Nephron (organoid): ENCODE results near the gene CTRB2.
"Not testable (repeated sequence)": the region's sequence is repeated elsewhere in the genome, so short reads cannot be mapped to it uniquely, and the experiment has no call there.

Experiments
- H3K27ac Mint-ChIP-seq, 3 experiments: 2 replicates each; pipeline ENCODE4 v1.8.0; 2020; ENCODE audit warnings: mixed read lengths in 3 of 3, mild to moderate bottlenecking in 2 of 3, moderate library complexity in 1 of 3
- H3K27me3 Mint-ChIP-seq: 2 replicates; pipeline ENCODE4 v1.8.0; 2021; ENCODE audit warnings: low read depth, mild to moderate bottlenecking, moderate library complexity, mixed read lengths
- H3K36me3 Mint-ChIP-seq: 2 replicates; pipeline ENCODE4 v1.8.0; 2020; ENCODE audit warnings: low read depth, mixed read lengths
- H3K4me1 Mint-ChIP-seq: 2 replicates; pipeline ENCODE4 v1.8.0; 2020; ENCODE audit warnings: mixed read lengths
- H3K4me3 Mint-ChIP-seq, 3 experiments: 2 replicates each; pipeline ENCODE4 v1.8.0; 2020; ENCODE audit warnings: mild to moderate bottlenecking in 3 of 3, mixed read lengths in 3 of 3, moderate library complexity in 2 of 3
- H3K9me3 Mint-ChIP-seq: 2 replicates; pipeline ENCODE4 v1.8.0; 2020; ENCODE audit warnings: mixed read lengths
- TF ChIP-seq, protein P1 (sequence below), 3 experiments: fragments of 200-600 bp; sonication (generic); IDR thresholded peaks; one replicate each; pipeline ENCODE4 v1.5.0; 2021; ENCODE audit warnings: antibody characterized with exemption in 3 of 3; ENCODE audit not compliant: unreplicated experiment in 3 of 3

Gene CTRB2

GRCh38 chr16:75225678-75226515 is 18.9 kb upstream of the CTRB2 start:
- Mint-ChIP-seq H3K4me1 (no peaks in the 10 kb centered on the region), H3K9me3 (no peaks in the 10 kb centered on the region), H3K4me3 (no peak overlapping the region), H3K36me3 (peaks cover 6% of the 10 kb centered on the region), H3K27me3 (no peaks in the 10 kb centered on the region), H3K27ac (no peak overlapping the region)
- TF ChIP-seq, protein P1, sequence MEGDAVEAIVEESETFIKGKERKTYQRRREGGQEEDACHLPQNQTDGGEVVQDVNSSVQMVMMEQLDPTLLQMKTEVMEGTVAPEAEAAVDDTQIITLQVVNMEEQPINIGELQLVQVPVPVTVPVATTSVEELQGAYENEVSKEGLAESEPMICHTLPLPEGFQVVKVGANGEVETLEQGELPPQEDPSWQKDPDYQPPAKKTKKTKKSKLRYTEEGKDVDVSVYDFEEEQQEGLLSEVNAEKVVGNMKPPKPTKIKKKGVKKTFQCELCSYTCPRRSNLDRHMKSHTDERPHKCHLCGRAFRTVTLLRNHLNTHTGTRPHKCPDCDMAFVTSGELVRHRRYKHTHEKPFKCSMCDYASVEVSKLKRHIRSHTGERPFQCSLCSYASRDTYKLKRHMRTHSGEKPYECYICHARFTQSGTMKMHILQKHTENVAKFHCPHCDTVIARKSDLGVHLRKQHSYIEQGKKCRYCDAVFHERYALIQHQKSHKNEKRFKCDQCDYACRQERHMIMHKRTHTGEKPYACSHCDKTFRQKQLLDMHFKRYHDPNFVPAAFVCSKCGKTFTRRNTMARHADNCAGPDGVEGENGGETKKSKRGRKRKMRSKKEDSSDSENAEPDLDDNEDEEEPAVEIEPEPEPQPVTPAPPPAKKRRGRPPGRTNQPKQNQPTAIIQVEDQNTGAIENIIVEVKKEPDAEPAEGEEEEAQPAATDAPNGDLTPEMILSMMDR (IDR thresholded peaks at IDR 0.05; ENCODE audit: unreplicated experiment in 3 of 3) = no peak

- Mint-ChIP-seq H3K9me3 (no peaks in the 10 kb centered on the region), H3K4me1 (no peaks in the 10 kb centered on the region), H3K27me3 (no peaks in the 10 kb centered on the region), H3K27ac (no peak overlapping the region), H3K4me3 (no peak overlapping the region), H3K36me3 (no peaks in the 10 kb centered on the region)
- TF ChIP-seq, protein P1 (IDR thresholded peaks at IDR 0.05; ENCODE audit: unreplicated experiment in 3 of 3) = no peak
These were observed 18.1 kb upstream of the CTRB2 start for GRCh38 chr16:75225092-75225491.

- Mint-ChIP-seq H3K4me1 (peaks cover 5% of the 10 kb centered on the region), H3K9me3 (no peaks in the 10 kb centered on the region), H3K27ac (no peak overlapping the region), H3K4me3 (no peak overlapping the region), H3K36me3 (no peaks in the 10 kb centered on the region), H3K27me3 (no peaks in the 10 kb centered on the region)
- TF ChIP-seq, protein P1 (IDR thresholded peaks at IDR 0.05; ENCODE audit: unreplicated experiment in 3 of 3) = no peak
These were observed 17.5 kb upstream of the CTRB2 start for GRCh38 chr16:75224306-75225082.

DNA sequence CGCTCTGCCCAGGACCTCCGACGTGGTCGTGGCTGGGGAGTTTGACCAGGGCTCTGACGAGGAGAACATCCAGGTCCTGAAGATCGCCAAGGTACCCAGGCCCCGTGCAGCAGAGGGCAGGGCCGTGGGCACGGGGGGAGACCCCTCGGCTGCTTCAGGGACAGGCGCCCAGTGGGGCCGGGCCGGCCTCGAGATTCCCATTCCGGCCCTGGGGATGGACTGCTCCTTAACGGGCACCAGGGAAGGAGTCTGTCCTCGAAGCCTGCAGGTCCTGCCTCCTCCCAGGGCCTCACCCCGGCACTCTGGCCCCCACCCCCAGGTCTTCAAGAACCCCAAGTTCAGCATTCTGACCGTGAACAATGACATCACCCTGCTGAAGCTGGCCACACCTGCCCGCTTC is 16.2 kb upstream of the CTRB2 start:
- not testable (repeated sequence) for H3K36me3 Mint-ChIP-seq, H3K27me3 Mint-ChIP-seq, H3K4me3 Mint-ChIP-seq, H3K9me3 Mint-ChIP-seq, H3K4me1 Mint-ChIP-seq, H3K27ac Mint-ChIP-seq

- Mint-ChIP-seq H3K36me3 (no peaks in the 10 kb centered on the region), H3K4me3 (no peak overlapping the region), H3K27me3 (no peaks in the 10 kb centered on the region), H3K4me1 (peaks cover 5% of the 10 kb centered on the region), H3K9me3 (no peaks in the 10 kb centered on the region), H3K27ac (no peak overlapping the region)
- TF ChIP-seq, protein P1 (IDR thresholded peaks at IDR 0.05; ENCODE audit: unreplicated experiment in 3 of 3) = no peak
These were observed 15.4 kb upstream of the CTRB2 start for GRCh38 chr16:75222271-75222783.

- Mint-ChIP-seq H3K4me1 (peaks cover 5% of the 10 kb centered on the region), H3K27me3 (no peaks in the 10 kb centered on the region), H3K9me3 (no peaks in the 10 kb centered on the region), H3K36me3 (no peaks in the 10 kb centered on the region), H3K4me3 (no peak overlapping the region), H3K27ac (peak overlapping the region in 2 of 3 experiments; percentile 4 to 21)
- TF ChIP-seq, protein P1 (IDR thresholded peaks at IDR 0.05; ENCODE audit: unreplicated experiment in 3 of 3) = no peak
These were observed 12.9 kb upstream of the CTRB2 start for GRCh38 chr16:75219838-75220237.
